NCI-H2029 (cell line): ENCODE results near the gene ARL1.
A peak's percentile ranks its signal among the peaks of the same experiment; 100 is the strongest.
"Not testable (repeated sequence)": the region's sequence is repeated elsewhere in the genome, so short reads cannot be mapped to it uniquely, and the experiment has no call there.

Experiments used
- DNase-seq: peaks from one replicate; lab custom pipeline; 2025; lab: John Stamatoyannopoulos, UW

The ARL1 gene

DNA sequence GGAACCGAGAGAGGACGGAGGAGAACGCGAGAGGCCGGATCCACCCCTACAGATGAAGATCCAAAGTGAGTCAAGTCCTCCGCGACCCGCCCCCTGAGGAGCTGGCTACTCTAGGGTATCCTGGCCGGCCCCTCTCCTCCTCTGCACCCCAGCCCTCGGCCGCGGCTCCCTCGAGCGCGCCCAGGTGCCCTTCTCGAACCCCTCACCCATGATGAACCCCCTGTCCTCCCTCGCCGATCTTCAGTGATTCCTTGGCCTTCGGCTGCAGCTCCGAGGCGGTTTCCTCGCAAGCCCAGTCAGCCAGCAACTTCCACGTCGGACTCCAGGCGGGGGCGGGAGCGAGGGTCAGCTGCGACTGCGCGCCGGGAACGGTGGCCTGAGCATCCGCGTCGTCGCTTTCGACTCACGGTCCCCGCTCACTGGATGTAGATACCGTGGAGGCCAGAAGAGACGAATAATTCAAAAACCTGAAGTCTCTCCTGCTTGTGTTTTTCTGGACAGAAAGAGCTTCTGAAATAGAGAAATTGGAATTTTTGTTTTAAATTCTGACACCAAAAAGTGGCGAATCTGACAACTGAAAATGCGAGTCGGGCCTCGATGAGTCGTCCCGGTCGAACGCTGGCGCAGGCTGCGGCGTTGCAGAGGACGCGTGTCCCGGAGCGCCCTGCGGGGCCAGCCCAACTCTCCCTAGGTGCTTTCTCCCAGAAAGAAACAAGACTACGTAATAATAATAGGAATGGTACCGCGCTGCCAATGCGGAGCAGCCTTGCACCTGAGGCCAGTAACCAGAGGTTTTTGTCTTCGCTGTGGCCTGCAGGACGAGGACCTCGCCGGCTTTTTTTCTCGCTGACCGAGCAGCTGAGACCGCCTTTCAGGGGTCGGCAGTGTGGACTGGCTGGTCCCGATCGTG is at the start of gene ARL1:
Gene ARL1 (minus strand): TSS at position 337 of the 910 bp plus-strand sequence. CDS start 127 bp downstream, at position 210.
- peak; percentile 79 for DNase-seq

GRCh38 chr12:101455685-101456084 is 48.1 kb upstream of the ARL1 start:
- DNase-seq = no peak

DNA sequence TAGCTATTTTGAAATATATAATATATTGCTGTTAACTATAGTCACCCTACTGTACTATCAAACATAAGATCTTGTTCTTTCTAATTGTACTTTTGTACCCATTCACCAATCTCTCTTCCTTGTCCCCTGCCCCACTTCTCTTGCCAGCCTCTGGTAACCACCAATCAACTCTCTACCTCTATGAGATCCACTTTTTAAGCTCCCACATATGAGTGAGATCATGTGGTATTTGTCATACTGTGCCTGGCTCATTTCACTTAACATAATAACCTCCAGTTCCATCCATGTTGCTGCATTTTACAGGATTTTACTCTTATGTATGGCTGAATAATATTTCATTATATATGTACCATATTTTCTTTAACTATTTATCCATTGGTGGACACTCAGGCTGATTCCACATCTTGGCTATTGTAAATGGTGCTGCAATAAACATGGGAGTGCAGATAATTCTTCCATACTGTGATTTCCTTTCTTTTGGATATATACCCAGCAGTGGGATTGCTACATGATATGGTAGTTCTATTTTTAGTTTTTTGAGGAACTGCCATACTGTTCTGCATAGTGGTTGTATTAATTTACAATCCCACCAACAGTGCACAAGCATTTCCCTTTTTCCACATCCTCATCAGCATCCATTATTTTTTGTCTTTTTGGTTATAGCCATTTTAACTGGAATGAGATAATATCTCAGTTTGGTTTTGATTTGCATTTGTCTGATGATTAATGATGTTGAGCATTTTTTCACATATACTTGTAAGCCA is 34.1 kb upstream of the ARL1 start:
- DNase-seq = no peak

- DNase-seq = no peak
These were observed 31.7 kb upstream of the ARL1 start for GRCh38 chr12:101439236-101439635.

- no peak for DNase-seq
These were observed 28.6 kb upstream of the ARL1 start for GRCh38 chr12:101436136-101436535.

DNA sequence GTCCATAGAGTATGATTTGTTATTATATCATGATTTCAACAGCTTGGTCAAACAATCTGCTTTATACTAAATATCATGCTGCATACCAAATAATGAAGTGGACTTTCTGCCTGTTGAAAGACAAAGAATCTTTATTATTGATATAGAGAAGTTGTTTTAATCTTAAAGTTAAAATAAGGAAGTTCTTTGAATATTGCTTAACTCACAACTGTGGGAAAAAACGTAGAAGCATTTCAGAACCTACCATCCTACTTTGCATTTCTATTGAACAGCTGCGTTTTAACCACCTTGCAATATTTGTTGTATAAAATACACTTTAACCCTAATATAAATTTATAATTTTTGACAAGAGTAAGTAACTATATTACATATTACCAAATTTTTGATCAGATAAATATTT is 22.9 kb upstream of the ARL1 start:
- no peak for DNase-seq

- DNase-seq = no peak
These were observed 17.0 kb upstream of the ARL1 start for GRCh38 chr12:101424620-101425019.

GRCh38 chr12:101422066-101422465 is 14.5 kb upstream of the ARL1 start:
- DNase-seq = not testable (repeated sequence)

DNA sequence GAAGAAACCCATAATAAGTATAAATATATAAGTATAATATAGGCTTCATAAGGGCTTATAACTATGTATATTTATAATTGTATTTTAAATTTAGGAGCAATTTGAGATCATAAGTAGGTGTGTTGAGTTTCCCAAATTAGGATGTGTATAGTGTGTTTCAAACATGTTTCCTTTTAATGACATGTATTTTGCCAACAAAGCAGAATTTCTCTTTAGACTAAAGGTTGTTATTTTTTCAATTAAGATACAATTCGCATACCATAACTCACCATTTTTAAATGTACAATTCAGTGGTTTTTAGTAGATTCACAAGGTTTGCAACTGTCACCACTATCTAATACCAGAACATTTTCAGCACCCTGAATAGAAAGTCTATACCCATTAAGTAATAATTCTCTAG is 7.7 kb upstream of the ARL1 start:
- no peak for DNase-seq

- peak; percentile 65 for DNase-seq
These were observed 7.1 kb upstream of the ARL1 start for GRCh38 chr12:101414533-101415119.

DNA sequence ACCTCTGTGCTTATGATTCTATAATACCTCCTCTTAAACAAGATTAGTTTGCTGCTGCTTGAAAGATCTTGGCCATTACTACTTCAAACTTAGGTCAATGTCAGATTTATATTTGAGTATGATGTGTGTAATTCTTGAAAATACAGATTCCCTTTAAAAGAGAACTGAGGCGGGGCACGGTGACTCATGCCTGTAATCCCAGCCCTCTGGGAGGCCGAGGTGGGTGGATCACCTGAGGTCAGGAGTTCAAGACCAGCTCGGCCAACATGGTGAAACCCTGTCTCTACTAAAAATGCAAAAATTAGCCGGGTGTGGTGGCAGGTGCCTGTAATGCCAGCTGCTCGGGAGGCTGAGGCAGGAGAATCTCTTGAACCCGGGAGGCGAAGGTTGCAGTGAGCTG is 2.6 kb upstream of the ARL1 start:
- DNase-seq = not testable (repeated sequence)

- DNase-seq = no peak
These were observed 530 bp downstream of the ARL1 start for GRCh38 chr12:101407049-101407435.

DNA sequence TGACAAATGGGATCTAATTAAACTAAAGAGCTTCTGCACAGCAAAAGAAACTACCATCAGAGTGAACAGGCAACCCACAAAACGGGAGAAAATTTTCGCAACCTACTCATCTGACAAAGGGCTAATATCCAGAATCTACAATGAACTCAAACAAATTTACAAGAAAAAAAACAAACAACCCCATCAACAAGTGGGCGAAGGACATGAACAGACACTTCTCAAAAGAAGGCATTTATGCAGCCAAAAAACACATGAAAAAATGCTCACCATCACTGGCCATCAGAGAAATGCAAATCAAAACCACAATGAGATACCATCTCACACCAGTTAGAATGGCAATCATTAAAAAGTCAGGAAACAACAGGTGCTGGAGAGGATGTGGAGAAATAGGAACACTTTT is 16.4 kb downstream of the ARL1 start:
- DNase-seq = not testable (repeated sequence)

DNA sequence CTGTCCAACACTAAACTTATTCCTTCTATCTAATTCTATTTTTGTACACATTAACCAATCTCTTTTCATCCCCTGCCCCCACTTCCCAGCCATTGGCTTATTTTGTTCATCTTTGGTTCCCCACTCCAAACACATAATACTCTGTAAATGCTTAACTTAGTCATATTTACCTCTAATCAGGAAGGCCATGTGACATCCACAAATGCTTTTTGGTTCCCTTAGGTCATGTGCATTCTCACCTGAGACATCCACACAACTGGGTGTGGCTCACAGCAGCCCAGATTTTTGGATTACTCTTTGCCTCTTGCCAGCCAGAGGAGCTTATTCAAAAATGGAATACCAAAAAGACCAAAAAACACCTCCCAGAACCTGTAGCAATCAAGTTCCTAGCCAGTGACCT is 28.4 kb downstream of the ARL1 start:
- no peak for DNase-seq

GRCh38 chr12:101375573-101375972 is 32.0 kb downstream of the ARL1 start:
- DNase-seq = no peak

- no peak for DNase-seq
These were observed 35.1 kb downstream of the ARL1 start for GRCh38 chr12:101372431-101372830.

DNA sequence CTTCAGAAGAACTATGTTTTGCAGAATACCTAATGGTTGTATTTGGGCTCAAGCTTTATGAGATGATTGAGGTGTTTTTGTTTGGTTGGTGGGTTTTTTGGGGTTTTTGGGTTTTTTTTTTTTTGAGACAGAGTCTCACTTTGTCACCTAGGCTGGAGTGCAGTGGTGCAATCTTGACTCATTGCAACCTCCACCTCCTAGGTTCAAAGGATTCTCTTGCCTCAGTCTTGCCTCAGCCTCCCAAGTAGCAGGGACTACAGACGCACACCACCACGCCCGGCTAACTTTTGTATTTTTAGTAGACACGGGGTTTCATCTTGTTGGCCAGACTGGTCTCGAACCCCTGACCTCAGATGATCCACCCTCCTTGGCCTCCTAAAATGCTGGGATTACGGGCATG is 39.6 kb downstream of the ARL1 start:
- no peak for DNase-seq

DNA sequence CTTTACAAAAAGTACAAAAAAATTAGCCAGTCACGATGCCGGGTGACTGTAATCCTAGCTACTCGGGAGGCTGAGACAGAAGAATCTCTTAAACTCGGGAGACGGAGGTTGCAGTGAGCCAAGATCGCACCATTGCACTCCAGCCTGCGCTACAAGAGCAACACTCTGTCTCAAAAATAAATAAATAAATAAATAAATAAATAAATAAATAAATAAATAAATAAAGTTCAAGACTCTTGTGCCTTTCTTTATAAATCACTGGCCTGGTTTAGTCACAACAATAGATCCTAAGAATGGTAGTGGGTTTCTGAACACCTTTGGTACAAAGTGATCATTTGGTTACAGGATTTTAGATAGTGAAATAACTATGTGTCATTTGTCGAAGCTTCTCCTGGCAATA is 46.1 kb downstream of the ARL1 start:
- no peak for DNase-seq

DNA sequence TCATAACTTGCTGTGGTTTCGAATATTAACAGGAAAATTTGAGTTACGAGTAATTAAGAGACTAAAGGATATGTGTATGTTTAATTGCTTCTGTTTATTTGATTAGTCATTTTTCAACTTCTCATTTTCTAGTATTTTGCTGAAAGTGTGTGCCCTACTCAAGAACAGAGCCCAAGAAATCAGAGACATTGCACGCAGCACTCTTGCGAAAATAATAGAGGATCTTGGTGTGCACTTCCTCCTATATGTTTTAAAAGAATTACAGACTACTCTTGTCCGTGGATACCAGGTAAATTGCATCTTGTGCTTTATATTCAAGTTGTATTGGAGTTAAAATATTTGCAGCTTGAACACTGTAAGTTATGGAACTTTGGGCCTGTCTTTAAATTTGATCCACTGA is 50.8 kb downstream of the ARL1 start:
- no peak for DNase-seq

DNA sequence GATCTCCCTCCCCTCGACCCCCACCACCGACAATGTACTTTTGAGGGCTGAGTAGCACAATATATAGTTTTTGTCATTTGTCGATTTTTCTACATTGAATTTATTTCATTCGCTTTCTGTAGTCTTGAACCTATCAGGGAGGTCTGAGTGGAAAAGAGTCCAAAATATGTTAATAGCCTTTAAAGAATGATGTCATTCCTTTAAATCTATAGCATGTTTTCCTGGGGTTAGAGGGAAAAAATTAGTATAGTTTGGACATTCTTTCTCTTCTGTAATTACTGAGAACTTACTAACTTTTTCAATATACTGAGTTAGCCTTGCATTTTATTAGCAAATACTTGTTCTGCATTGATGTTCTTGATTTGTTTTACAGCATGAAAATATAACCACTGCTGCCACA is 55.9 kb downstream of the ARL1 start:
- no peak for DNase-seq

DNA sequence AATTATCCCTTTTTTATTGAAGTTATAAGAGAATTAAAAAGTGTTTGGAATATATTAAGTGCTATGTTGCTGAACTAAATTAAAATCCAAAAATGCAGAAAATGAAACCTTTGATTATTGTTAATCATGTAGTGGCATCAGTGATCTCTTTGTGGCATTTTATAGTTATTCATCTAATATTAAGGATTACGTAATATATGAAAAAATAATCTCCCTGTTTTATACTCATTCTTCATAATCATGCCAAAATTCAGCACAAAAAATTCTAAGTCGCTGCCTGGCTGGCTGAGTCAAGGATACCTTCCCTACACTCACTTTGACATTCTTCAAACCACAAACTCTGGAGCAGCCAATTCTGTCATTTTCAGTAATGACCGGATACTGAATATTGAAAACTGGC is 63.7 kb downstream of the ARL1 start:
- DNase-seq = no peak
